Esophagus muscularis mucosa (tissue), 4 donors: ENCODE data around the gene PEBP1. TPM values are rescaled to one million over a fixed set of nuclear protein-coding genes. Genes with fewer than 3 reads are reported as not detected.

Experiments used
- DNase-seq: peaks from one replicate; pipeline ENCODE4 v3.0.0-alpha.2; 2017; ENCODE audit errors: extremely low spot score
- H3K27ac ChIP-seq, 4 donors: fragments of 200-600 bp; sonication (generic); replicated peaks in 1 of 4; 1 replicate in 3 of 4; 2 replicates in 1 of 4; pipeline ENCODE4 v1.5.1; 2016 to 2019; ENCODE audit warnings: mild to moderate bottlenecking in 1 of 4
- H3K27me3 ChIP-seq, 4 donors: fragments of 200-600 bp; sonication (generic); one replicate each; pipeline versions ENCODE4 v1.5.1 to v1.6.0; 2016 to 2019
- H3K36me3 ChIP-seq, 4 donors: fragments of 200-600 bp; sonication (generic); one replicate each; pipeline ENCODE4 v1.5.1; 2016 to 2019
- H3K4me1 ChIP-seq, 4 donors: fragments of 200-600 bp; sonication (generic); one replicate each; pipeline ENCODE4 v1.5.1; 2016 to 2019
- H3K4me3 ChIP-seq, 4 donors: fragments of 200-600 bp; sonication (generic); 1 replicate in 2 of 4; 2 replicates in 2 of 4; pipeline ENCODE4 v1.5.1; 2016 to 2019; ENCODE audit warnings: mild to moderate bottlenecking in 4 of 4, moderate library complexity in 1 of 4
- H3K9me3 ChIP-seq, 4 donors: fragments of 200-600 bp; sonication (generic); 1 replicate in 3 of 4; 2 replicates in 1 of 4; pipeline ENCODE4 v1.5.1; 2016 to 2019
- CTCF ChIP-seq, 3 experiments: fragments of 200-600 bp in 2 of 3; fragments of 450-650 bp in 1 of 3; sonication (generic) in 2 of 3; IDR thresholded peaks; one replicate each; pipeline ENCODE4 v1.5.1; 2017 to 2019; ENCODE audit warnings: antibody characterized with exemption in 3 of 3, mild to moderate bottlenecking in 2 of 3, moderate library complexity in 1 of 3
- EP300 ChIP-seq: sonication (generic); formaldehyde crosslinking; IDR thresholded peaks from one replicate; pipeline ENCODE4 v1.6.1; 2017; ENCODE audit warnings: antibody characterized with exemption
- POLR2A ChIP-seq: fragments of 450-650 bp; IDR thresholded peaks from one replicate; pipeline ENCODE4 v1.6.1; 2017; ENCODE audit warnings: antibody characterized with exemption, moderate library complexity, mild to moderate bottlenecking, low read depth
- POLR2AphosphoS5 ChIP-seq, 2 donors: sonication (generic); formaldehyde crosslinking; IDR thresholded peaks; one replicate each; pipeline ENCODE4 v1.6.1; 2017; ENCODE audit warnings: antibody characterized with exemption in 2 of 2
- WGBS: methylation state at CpG from one replicate; pipeline ENCODE4 v1.1.5; 2018; 5-methylcytosine and 5-hydroxymethylcytosine counted together
- intact Hi-C: fragments of 100-400 bp; cut with DNase I; formaldehyde crosslinking; loops from one replicate; pipeline ENCODE4 v1.15.1; 2023
- total RNA-seq, 4 donors: library from RNA; depleted of rRNA; stranded (reverse); fragments of >200 nt; gene quantifications; one replicate each; pipeline versions ENCODE4 v1.1.0 to v1.2.1, GENCODE V29; 2016

Gene PEBP1
- total RNA-seq, 4 donors from 2014 or later = 233 to 393 (median 327) TPM

- TF ChIP-seq EP300 (no peak), POLR2A (no peak), POLR2AphosphoS5 (IDR thresholded peaks at IDR 0.05) (no peak), CTCF (IDR thresholded peaks at IDR 0.05) (no peak)
- no peaks in the 10 kb centered on the region for H3K36me3 ChIP-seq
- intact Hi-C loops = no loop called here
- H3K4me1 ChIP-seq = peaks cover 11 to 23% (median 17%) of the 10 kb centered on the region in 4 donors
- no peaks in the 10 kb centered on the region for H3K9me3 ChIP-seq
- H3K27me3 ChIP-seq = no peaks in the 10 kb centered on the region
- WGBS = 95% methylated on average over 3 of the region's 3 CpGs
- DNase-seq = no peak
- H3K27ac ChIP-seq = no peak overlapping the region
- H3K4me3 ChIP-seq = no peak overlapping the region
Observed at GRCh38 chr12:118101051-118101450, 34.9 kb upstream of the PEBP1 start.

- TF ChIP-seq EP300 = no peak
- no peak for TF ChIP-seq POLR2AphosphoS5 (IDR thresholded peaks at IDR 0.05)
- no peak for TF ChIP-seq POLR2A
- TF ChIP-seq CTCF (IDR thresholded peaks at IDR 0.05) = no peak
- Histone ChIP-seq H3K27ac (no peak overlapping the region), H3K9me3 (no peaks in the 10 kb centered on the region), H3K4me3 (no peak overlapping the region), H3K36me3 (no peaks in the 10 kb centered on the region), H3K27me3 (no peaks in the 10 kb centered on the region), H3K4me1 (peaks cover 11 to 23% (median 17%) of the 10 kb centered on the region in 4 donors)
- intact Hi-C loops = loop anchor here (2.0 kb wide), 1 partner anchor 41 kb away; the partner anchor contains the start of gene WSB2
- WGBS = 82% methylated on average over 5 of the region's 6 CpGs
- no peak for DNase-seq
Observed at GRCh38 chr12:118102070-118102469, 33.9 kb upstream of the PEBP1 start.

DNA sequence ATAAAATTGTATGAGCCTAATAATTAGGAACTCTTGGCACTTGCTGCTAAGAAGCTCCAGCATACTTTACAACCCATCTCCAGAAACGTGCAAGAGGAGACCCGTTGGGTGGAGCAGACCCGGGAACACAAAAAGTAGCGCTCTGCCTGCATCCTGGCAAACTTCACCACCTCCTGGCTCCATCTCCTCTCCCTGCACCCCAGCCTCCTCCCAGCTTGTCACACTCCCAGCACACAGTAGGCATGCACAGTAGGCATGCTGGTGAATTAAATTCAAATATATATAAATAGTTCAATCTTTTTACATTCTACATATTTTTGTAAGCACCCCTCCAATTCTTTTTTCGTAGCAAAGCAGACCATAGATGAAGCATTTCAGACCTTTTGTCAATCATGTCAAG lies 33.3 kb upstream of the PEBP1 start:
- TF ChIP-seq POLR2A = no peak
- no peak for TF ChIP-seq POLR2AphosphoS5 (IDR thresholded peaks at IDR 0.05)
- no peak for TF ChIP-seq CTCF (IDR thresholded peaks at IDR 0.05)
- TF ChIP-seq EP300 = no peak
- H3K27ac ChIP-seq = peak overlapping the region in 2 of 4 donors; percentile 78 to 80

DNA sequence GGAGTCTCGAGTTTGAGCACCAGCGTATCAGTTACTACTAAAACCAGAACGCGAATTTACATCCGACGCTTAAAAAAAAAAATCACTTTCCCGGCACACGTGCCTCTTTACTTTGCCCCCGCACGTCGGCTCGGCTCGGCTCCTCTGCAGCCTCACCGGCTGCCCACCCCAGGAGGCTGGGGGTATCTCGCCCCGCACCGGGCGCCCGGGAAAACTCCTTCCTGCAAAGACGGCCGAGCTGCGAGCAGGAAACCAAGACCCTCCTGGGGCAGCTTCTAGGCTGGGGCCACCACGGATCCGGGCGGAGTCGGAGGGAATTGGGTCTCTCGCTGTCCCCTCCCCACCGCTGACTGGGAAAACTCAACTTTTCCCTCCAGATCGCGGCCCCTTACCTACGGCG lies 32.7 kb upstream of the PEBP1 start:
- peak overlapping the region; percentile 78 to 87 (median 80) for H3K27ac ChIP-seq
- H3K4me1 ChIP-seq = peaks cover 11 to 23% (median 17%) of the 10 kb centered on the region in 4 donors
- WGBS = 1% methylated on average over 20 of the region's 32 CpGs
- no peak for DNase-seq
- intact Hi-C loops = loop anchor here (2.0 kb wide), 1 partner anchor 42 kb away; the partner anchor contains the start of gene WSB2
- H3K36me3 ChIP-seq = no peaks in the 10 kb centered on the region
- no peaks in the 10 kb centered on the region for H3K27me3 ChIP-seq
- no peaks in the 10 kb centered on the region for H3K9me3 ChIP-seq
- TF ChIP-seq EP300 = no peak
- H3K4me3 ChIP-seq = peak overlapping the region; percentile 71 to 93 (median 85)

More for the DNA sequence above, 33.3 kb upstream of the PEBP1 start:
- H3K4me1 ChIP-seq = peaks cover 11 to 23% (median 17%) of the 10 kb centered on the region in 4 donors
- intact Hi-C loops = loop anchor here (2.0 kb wide), 1 partner anchor 42 kb away; the partner anchor contains the start of gene WSB2
- no peaks in the 10 kb centered on the region for H3K9me3 ChIP-seq
- no peak for DNase-seq
- peak overlapping the region; percentile 71 to 93 (median 85) for H3K4me3 ChIP-seq
- 53% methylated on average over 5 of the region's 5 CpGs for WGBS
- no peaks in the 10 kb centered on the region for H3K27me3 ChIP-seq
- H3K36me3 ChIP-seq = no peaks in the 10 kb centered on the region

DNA sequence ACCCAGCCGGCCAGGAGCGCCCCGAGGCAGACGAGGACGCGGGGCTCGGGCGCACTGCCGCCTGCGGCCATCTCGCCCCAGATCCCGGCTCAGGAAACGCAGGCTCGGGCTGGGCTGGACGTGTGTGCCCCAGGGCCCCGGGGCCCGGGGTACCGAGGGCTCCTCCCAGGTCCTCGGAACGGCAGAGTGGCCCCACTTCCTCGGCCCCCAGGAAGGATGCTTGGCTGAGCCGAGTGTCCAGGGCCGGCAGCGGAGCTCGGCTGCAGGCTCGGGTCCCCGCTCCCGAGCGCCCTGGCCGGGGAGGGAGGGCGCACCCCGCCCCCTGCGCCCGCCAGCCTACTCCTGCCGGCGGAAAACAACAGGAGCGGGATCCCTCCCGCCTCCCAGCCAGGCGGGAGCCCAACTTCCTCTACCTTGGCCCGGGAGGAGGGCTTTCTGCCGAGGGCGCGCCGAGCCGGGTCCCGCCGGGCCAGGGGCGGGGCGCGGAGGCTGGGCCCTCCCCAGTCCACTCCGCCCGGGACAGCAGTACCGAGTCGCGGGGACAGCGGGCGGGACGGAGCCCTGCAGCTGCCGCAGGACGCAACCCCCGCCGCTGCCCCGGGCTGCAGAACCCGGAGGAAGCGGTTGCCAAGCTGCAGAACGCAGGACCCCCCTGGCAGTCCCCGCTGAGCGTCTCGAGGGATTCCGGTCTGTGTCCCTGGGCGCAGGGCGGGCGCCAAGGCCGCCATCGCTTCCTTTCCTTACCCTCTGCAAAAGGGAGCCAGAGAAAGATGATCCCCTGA lies 32.1 kb upstream of the PEBP1 start, which contains the start of gene VSIG10:
Gene VSIG10 (minus strand): TSS at position 411 of the 782 bp plus-strand sequence. CDS start 340 bp downstream, at position 71.
- TF ChIP-seq CTCF (IDR thresholded peaks at IDR 0.05) (peak in 1 of 3 experiments; percentile 10), EP300 (no peak), POLR2AphosphoS5 (IDR thresholded peaks at IDR 0.05) (peak; percentile 62 to 80), POLR2A (no peak)
- Histone ChIP-seq H3K4me1 (peaks cover 11 to 23% (median 17%) of the 10 kb centered on the region in 4 donors), H3K27ac (peak within 1 kb of the TSS; percentile 78 to 87 (median 80)), H3K36me3 (no peaks in the 10 kb centered on the region), H3K27me3 (no peaks in the 10 kb centered on the region), H3K4me3 (peak within 1 kb of the TSS; percentile 71 to 93 (median 85)), H3K9me3 (no peaks in the 10 kb centered on the region)
- intact Hi-C loops = loop anchor here (2.0 kb wide), 1 partner anchor 43 kb away; the partner anchor contains the start of gene WSB2
- DNase-seq = no peak
- WGBS = 0% methylated on average over 33 of the region's 75 CpGs
